ENCODE data around the gene AGMO.

Gene AGMO

GRCh38 chr7:15441915-15442314, 119.9 kb downstream of the AGMO start:
- H2AFZ ChIP-seq (ENCODE audit: low read depth, low read length) = no peak overlapping the region
- no peak overlapping the region for H3K4me2 ChIP-seq (ENCODE audit: low read length)
- peaks cover 14% of the 10 kb centered on the region for H3K4me1 ChIP-seq (ENCODE audit: low read length)
- no peaks in the 10 kb centered on the region for H3K36me3 ChIP-seq (replicated peaks; ENCODE audit: low read depth, low read length)
- no peak overlapping the region for H3K27ac ChIP-seq (ENCODE audit: low read length)
- H3K27me3 ChIP-seq (ENCODE audit: low read depth, low read length) = no peaks in the 10 kb centered on the region
- H3K4me3 ChIP-seq (ENCODE audit: low read length) = no peak overlapping the region
- no peak overlapping the region for H3K9ac ChIP-seq (ENCODE audit: low read length)
- no peaks in the 10 kb centered on the region for H4K20me1 ChIP-seq (ENCODE audit: insufficient read depth, low read length)
- no peaks in the 10 kb centered on the region for H3K9me3 ChIP-seq (ENCODE audit: insufficient read depth, low read length)
- no peaks in the 10 kb centered on the region for H3K79me2 ChIP-seq (ENCODE audit: low read length)
- TF ChIP-seq, protein P1, sequence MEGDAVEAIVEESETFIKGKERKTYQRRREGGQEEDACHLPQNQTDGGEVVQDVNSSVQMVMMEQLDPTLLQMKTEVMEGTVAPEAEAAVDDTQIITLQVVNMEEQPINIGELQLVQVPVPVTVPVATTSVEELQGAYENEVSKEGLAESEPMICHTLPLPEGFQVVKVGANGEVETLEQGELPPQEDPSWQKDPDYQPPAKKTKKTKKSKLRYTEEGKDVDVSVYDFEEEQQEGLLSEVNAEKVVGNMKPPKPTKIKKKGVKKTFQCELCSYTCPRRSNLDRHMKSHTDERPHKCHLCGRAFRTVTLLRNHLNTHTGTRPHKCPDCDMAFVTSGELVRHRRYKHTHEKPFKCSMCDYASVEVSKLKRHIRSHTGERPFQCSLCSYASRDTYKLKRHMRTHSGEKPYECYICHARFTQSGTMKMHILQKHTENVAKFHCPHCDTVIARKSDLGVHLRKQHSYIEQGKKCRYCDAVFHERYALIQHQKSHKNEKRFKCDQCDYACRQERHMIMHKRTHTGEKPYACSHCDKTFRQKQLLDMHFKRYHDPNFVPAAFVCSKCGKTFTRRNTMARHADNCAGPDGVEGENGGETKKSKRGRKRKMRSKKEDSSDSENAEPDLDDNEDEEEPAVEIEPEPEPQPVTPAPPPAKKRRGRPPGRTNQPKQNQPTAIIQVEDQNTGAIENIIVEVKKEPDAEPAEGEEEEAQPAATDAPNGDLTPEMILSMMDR (IDR thresholded peaks at IDR 0.05; ENCODE audit: low read depth, low read length) = no peak
- TF ChIP-seq EZH2phosphoT487 (IDR thresholded peaks at IDR 0.05; ENCODE audit: low read depth) = no peak

DNA sequence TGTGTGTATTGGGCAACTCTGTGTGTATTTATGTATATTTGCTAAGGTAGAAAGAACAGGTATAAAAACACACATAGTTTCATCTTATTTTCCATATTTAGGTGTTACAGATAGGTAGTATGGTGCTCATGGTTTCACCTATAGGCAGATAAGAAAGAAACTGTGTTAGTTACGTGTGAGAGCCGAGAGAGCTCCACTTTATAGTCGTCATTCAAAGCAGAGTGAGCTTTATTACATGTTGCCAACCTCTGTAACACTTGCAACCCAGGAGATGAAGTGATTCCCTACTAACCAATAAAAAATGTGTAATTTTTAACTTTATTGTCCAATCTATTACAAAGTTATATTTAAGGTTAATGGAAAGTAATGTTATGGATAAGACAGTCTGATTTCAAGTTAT, 121.3 kb downstream of the AGMO start:
- Histone ChIP-seq H3K36me3 (replicated peaks; ENCODE audit: low read depth, low read length) (no peaks in the 10 kb centered on the region), H3K79me2 (ENCODE audit: low read length) (no peaks in the 10 kb centered on the region), H3K27me3 (ENCODE audit: low read depth, low read length) (no peaks in the 10 kb centered on the region), H3K4me3 (ENCODE audit: low read length) (peak overlapping the region; percentile 47), H3K4me1 (ENCODE audit: low read length) (peaks cover 14% of the 10 kb centered on the region), H2AFZ (ENCODE audit: low read depth, low read length) (peak overlapping the region; percentile 83), H4K20me1 (ENCODE audit: insufficient read depth, low read length) (no peaks in the 10 kb centered on the region), H3K27ac (ENCODE audit: low read length) (no peak overlapping the region; the same call in 1 of the 2 replicates), H3K4me2 (ENCODE audit: low read length) (peak overlapping the region; percentile 54), H3K9me3 (ENCODE audit: insufficient read depth, low read length) (no peaks in the 10 kb centered on the region), H3K9ac (ENCODE audit: low read length) (0 out of 2 replicates have a peak overlapping the region, but pooled peaks have one; percentile 24)
- no peak for TF ChIP-seq EZH2phosphoT487 (IDR thresholded peaks at IDR 0.05; ENCODE audit: low read depth)
- TF ChIP-seq, protein P1 (IDR thresholded peaks at IDR 0.05; ENCODE audit: low read depth, low read length) = no peak

- Histone ChIP-seq H3K27ac (ENCODE audit: low read length) (peak overlapping the region; percentile 11; the same call in 1 of the 2 replicates), H2AFZ (ENCODE audit: low read depth, low read length) (peak overlapping the region; percentile 83), H3K4me2 (ENCODE audit: low read length) (peak overlapping the region; percentile 54), H3K36me3 (replicated peaks; ENCODE audit: low read depth, low read length) (no peaks in the 10 kb centered on the region), H3K79me2 (ENCODE audit: low read length) (no peaks in the 10 kb centered on the region), H3K9ac (ENCODE audit: low read length) (peak overlapping the region; percentile 24; the same call in 1 of the 2 replicates), H3K4me1 (ENCODE audit: low read length) (peaks cover 14% of the 10 kb centered on the region), H3K9me3 (ENCODE audit: insufficient read depth, low read length) (no peaks in the 10 kb centered on the region), H3K27me3 (ENCODE audit: low read depth, low read length) (no peaks in the 10 kb centered on the region), H4K20me1 (ENCODE audit: insufficient read depth, low read length) (no peaks in the 10 kb centered on the region), H3K4me3 (ENCODE audit: low read length) (peak overlapping the region; percentile 47)
- TF ChIP-seq, protein P1 (IDR thresholded peaks at IDR 0.05; ENCODE audit: low read depth, low read length) = no peak
- no peak for TF ChIP-seq EZH2phosphoT487 (IDR thresholded peaks at IDR 0.05; ENCODE audit: low read depth)
Observed at GRCh38 chr7:15439853-15440252, 122.0 kb downstream of the AGMO start.

DNA sequence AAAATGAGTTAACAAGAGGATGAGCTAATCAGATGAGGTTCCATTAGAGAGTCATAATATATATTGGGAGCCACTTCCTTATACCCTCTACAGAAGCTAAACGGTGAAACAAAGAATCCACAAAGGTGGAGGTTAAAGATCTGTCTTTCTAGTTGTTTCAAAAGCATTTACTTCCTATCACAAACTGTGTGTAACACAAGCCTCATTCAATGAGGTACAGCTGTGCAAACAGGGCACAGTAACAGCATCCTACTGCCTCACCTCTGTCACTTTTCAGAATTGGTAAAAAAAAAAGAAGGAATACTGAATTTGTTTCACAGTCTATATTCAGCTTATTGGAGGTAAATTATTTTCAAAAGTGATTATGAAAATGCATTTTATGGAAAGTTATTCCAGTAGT, 128.7 kb downstream of the AGMO start:
- no peaks in the 10 kb centered on the region for H3K79me2 ChIP-seq (ENCODE audit: low read length)
- no peaks in the 10 kb centered on the region for H4K20me1 ChIP-seq (ENCODE audit: insufficient read depth, low read length)
- H3K27me3 ChIP-seq (ENCODE audit: low read depth, low read length) = no peaks in the 10 kb centered on the region
- peaks cover 32% of the 10 kb centered on the region for H3K4me1 ChIP-seq (ENCODE audit: low read length)
- H3K27ac ChIP-seq (ENCODE audit: low read length) = no peak overlapping the region
- H3K9me3 ChIP-seq (ENCODE audit: insufficient read depth, low read length) = no peaks in the 10 kb centered on the region
- H3K36me3 ChIP-seq (replicated peaks; ENCODE audit: low read depth, low read length) = no peaks in the 10 kb centered on the region
- no peak overlapping the region for H2AFZ ChIP-seq (ENCODE audit: low read depth, low read length)
- H3K4me2 ChIP-seq (ENCODE audit: low read length) = no peak overlapping the region
- no peak overlapping the region for H3K9ac ChIP-seq (ENCODE audit: low read length)
- TF ChIP-seq EZH2phosphoT487 (IDR thresholded peaks at IDR 0.05; ENCODE audit: low read depth) = no peak
- TF ChIP-seq, protein P1 (IDR thresholded peaks at IDR 0.05; ENCODE audit: low read depth, low read length) = no peak
- H3K4me3 ChIP-seq (ENCODE audit: low read length) = no peak overlapping the region

Measured in OCI-LY3 (cell line).